K562 (cell line): ENCODE data around the gene FOXL3. TPM values are rescaled to one million over a fixed set of nuclear protein-coding genes. Genes with fewer than 3 reads are reported as not detected.

Source experiments
- BDP1 ChIP-seq: IDR thresholded peaks from 3 replicates; pipeline ENCODE4 v1.6.1; 2011; ENCODE audit not compliant: insufficient read length, insufficient read depth
- BRCA1 ChIP-seq, 2 experiments: fragments of 450-650 bp in 1 of 2; sonication (generic) in 1 of 2; formaldehyde crosslinking in 1 of 2; IDR thresholded peaks; 2 replicates each; pipeline versions ENCODE4 v1.5.0 to v1.6.1; 2017 to 2020; ENCODE audit warnings: mild to moderate bottlenecking in 1 of 2, missing genetic modification reagents in 1 of 2
- CXXC5 ChIP-seq: fragments of 250-450 bp; sonication (Bioruptor Pico); IDR thresholded peaks from 2 replicates; pipeline ENCODE4 v1.8.0; 2022; ENCODE audit warnings: inconsistent platforms, mild to moderate bottlenecking, moderate library complexity
- ESRRA ChIP-seq: fragments of 450-650 bp; IDR thresholded peaks from 2 replicates; pipeline ENCODE4 v1.6.1; 2014; ENCODE audit warnings: low read depth, mild to moderate bottlenecking, moderate library complexity, borderline replicate concordance
- HDGF ChIP-seq: fragments of 450-650 bp; IDR thresholded peaks from 2 replicates; pipeline ENCODE4 v1.6.1; 2016
- HIVEP1 ChIP-seq: fragments of 250-450 bp; sonication (Bioruptor Pico); IDR thresholded peaks from 2 replicates; pipeline ENCODE4 v1.4.0; 2020; ENCODE audit warnings: mild to moderate bottlenecking
- HMG20A ChIP-seq: fragments of 450-650 bp; formaldehyde crosslinking; conservative IDR thresholded peaks from 2 replicates; pipeline ENCODE4 v1.4.0; 2020; ENCODE audit warnings: mild to moderate bottlenecking, mixed read lengths
- NFRKB ChIP-seq: fragments of 450-650 bp; IDR thresholded peaks from 2 replicates; pipeline ENCODE4 v1.6.1; 2016; ENCODE audit warnings: low read depth
- RAD21 ChIP-seq, 2 experiments: fragments of 250-450 bp in 1 of 2; fragments of 450-650 bp in 1 of 2; sonication (Bioruptor Pico) in 1 of 2; formaldehyde crosslinking in 1 of 2; IDR thresholded peaks in 1 of 2; conservative IDR thresholded peaks in 1 of 2; 2 replicates each; pipeline versions ENCODE4 v1.4.0 to v1.8.0; 2020 to 2022; ENCODE audit warnings: mild to moderate bottlenecking in 2 of 2, moderate library complexity in 1 of 2
- RFX5 ChIP-seq: IDR thresholded peaks from 2 replicates; pipeline ENCODE4 v1.6.1; 2011; ENCODE audit warnings: low read depth, mild to moderate bottlenecking, improper control_type of control experiment, low read length
- SMC3 ChIP-seq: conservative IDR thresholded peaks from 2 replicates; pipeline ENCODE4 v1.6.1; 2011; ENCODE audit warnings: low read depth, low read length, improper control_type of control experiment; ENCODE audit not compliant: insufficient read depth
- SP1 ChIP-seq: sonication (generic); formaldehyde crosslinking; IDR thresholded peaks from 2 replicates; pipeline ENCODE4 v1.8.1; 2022; ENCODE audit warnings: mild to moderate bottlenecking, missing genetic modification reagents
- SUPT5H ChIP-seq: fragments of 450-650 bp; IDR thresholded peaks from 2 replicates; pipeline ENCODE4 v1.6.1; 2016
- ZNF12 ChIP-seq: sonication (generic); formaldehyde crosslinking; IDR thresholded peaks from 2 replicates; pipeline ENCODE4 v1.4.0; 2020; ENCODE audit warnings: mild to moderate bottlenecking, missing genetic modification reagents
- ZNF232 ChIP-seq: sonication (generic); formaldehyde crosslinking; IDR thresholded peaks from 2 replicates; pipeline ENCODE4 v1.8.0; 2022; ENCODE audit warnings: mild to moderate bottlenecking, missing genetic modification reagents
- polyA plus RNA-seq, 8 experiments: library from polyadenylated mRNA; depleted of rRNA in 4 of 8; stranded (reverse) in 5 of 8; unstranded in 3 of 8; fragments of >200 nt; fragmentation: Nextera tagmentation in 2 of 8; fragmentation: Illumina TruSeq in 1 of 8; extraction: Ambion mirVana in 2 of 8; extraction: Trizol in 1 of 8; gene quantifications; 2 replicates each; pipeline versions ENCODE4 v1.2.1 to v1.2.3, GENCODE V29; 2011 to 2014; ENCODE audit warnings: inconsistent platforms in 1 of 8, missing spikeins in 1 of 8
- total RNA-seq, 7 experiments: library from RNA; depleted of rRNA in 6 of 7; stranded (reverse); fragments of >200 nt in 6 of 7; fragmentation: Illumina TruSeq in 2 of 7; extraction: Trizol in 2 of 7; gene quantifications; 2 replicates each; pipeline versions ENCODE4 v1.2.1 to v1.2.3, GENCODE V29; 2011 to 2021; ENCODE audit warnings: low replicate concordance in 1 of 7
- TF ChIP-seq, protein P1 (sequence below), 2 experiments: fragments of 450-650 bp in 1 of 2; IDR thresholded peaks; 2 replicates each; pipeline ENCODE4 v1.6.1; 2011 to 2017; ENCODE audit warnings: low read depth in 2 of 2, antibody characterized with exemption in 1 of 2, borderline replicate concordance in 1 of 2, low read length in 1 of 2, mild to moderate bottlenecking in 1 of 2, mixed read lengths in 1 of 2; ENCODE audit not compliant: control insufficient read depth in 1 of 2
- TF ChIP-seq, protein P2 (sequence below): fragments of 250-450 bp; sonication (Bioruptor Pico); IDR thresholded peaks from 2 replicates; pipeline ENCODE4 v1.4.0; 2020

FOXL3 gene
- total and polyA plus RNA-seq, 9 of the 15 experiments (the other 6 are each of a cell fraction or from before 2014, with no cell fraction given), result not detected

DNA sequence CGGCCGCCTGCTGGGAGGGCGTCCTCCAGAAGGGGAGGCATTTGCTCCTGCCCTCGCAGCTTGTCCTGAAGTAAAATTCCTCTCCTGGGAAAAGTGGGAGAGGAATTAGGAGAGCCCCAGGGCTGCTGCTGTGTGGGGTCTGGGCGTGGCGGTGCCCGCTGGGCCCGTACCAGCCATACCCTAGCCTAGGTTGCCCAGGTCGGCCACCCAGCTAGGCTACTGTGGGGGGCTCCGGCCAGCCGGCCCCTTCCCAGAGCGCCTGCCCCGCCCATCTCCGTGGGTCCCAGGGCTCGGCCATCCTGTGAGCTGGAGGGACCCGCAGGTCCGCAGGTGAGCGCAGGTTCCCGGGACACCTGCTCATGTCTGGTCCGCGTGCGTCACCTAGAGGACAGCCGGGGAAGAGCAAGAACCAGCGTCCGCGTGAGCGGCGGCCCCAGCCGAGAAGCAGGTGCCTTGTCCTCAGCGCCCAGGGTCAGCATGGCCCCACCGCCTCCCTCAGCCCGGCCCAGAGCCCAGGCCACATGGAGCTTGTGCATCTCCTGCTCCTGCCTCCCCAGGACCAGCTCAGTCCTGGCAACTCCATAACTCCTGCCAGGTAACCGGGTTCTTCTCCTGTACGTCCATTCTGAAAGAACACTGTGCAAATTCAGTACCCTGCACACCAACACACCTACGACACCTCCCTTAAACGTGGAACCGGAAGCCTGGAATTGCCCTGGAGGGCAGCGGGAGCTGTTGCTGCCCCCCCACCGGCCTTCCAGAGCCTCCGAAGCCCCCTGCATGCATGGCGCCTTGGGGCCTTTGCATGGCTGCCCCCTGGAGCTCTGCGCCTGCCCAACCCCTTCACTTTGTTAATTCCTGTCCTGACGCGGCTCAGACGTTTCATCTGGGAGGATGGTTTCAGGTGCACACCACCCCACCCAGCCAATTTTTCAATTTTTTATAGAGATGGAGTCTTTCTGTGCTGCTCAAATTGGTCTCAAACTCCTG lies 22.8 kb upstream of the FOXL3 start (continued):
- TF ChIP-seq SUPT5H (no peak), SMC3 (peak; percentile 27; the same call in 1 of the 2 replicates), HIVEP1 (no peak), HMG20A (CRISPR knock-in tag) (no peak), NFRKB (no peak), RFX5 (no peak), SP1 (CRISPR knock-in tag) (no peak), ZNF12 (CRISPR knock-in tag) (no peak), ZNF232 (CRISPR knock-in tag) (no peak), ESRRA (no peak), BDP1 (no peak), RAD21 (CRISPR knock-in tag; conservative IDR thresholded peaks at IDR 0.05 in 1 of 2, IDR thresholded peaks at IDR 0.05 in 1 of 2) (peak in 1 of 2 experiments; percentile 64; a peak in 2 of 4 replicates), HDGF (no peak), CXXC5 (CRISPR knock-in tag) (no peak), BRCA1 (IDR thresholded peaks at IDR 0.05) (no peak), BRCA1 (CRISPR knock-in tag; IDR thresholded peaks at IDR 0.05) (no peak)
- TF ChIP-seq, protein P1, sequence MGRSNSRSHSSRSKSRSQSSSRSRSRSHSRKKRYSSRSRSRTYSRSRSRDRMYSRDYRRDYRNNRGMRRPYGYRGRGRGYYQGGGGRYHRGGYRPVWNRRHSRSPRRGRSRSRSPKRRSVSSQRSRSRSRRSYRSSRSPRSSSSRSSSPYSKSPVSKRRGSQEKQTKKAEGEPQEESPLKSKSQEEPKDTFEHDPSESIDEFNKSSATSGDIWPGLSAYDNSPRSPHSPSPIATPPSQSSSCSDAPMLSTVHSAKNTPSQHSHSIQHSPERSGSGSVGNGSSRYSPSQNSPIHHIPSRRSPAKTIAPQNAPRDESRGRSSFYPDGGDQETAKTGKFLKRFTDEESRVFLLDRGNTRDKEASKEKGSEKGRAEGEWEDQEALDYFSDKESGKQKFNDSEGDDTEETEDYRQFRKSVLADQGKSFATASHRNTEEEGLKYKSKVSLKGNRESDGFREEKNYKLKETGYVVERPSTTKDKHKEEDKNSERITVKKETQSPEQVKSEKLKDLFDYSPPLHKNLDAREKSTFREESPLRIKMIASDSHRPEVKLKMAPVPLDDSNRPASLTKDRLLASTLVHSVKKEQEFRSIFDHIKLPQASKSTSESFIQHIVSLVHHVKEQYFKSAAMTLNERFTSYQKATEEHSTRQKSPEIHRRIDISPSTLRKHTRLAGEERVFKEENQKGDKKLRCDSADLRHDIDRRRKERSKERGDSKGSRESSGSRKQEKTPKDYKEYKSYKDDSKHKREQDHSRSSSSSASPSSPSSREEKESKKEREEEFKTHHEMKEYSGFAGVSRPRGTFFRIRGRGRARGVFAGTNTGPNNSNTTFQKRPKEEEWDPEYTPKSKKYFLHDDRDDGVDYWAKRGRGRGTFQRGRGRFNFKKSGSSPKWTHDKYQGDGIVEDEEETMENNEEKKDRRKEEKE (IDR thresholded peaks at IDR 0.05; ENCODE audit: borderline replicate concordance in 1 of 2, control insufficient read depth in 1 of 2, low read depth in 2 of 2, low read length in 1 of 2), result no peak
- TF ChIP-seq, protein P2, sequence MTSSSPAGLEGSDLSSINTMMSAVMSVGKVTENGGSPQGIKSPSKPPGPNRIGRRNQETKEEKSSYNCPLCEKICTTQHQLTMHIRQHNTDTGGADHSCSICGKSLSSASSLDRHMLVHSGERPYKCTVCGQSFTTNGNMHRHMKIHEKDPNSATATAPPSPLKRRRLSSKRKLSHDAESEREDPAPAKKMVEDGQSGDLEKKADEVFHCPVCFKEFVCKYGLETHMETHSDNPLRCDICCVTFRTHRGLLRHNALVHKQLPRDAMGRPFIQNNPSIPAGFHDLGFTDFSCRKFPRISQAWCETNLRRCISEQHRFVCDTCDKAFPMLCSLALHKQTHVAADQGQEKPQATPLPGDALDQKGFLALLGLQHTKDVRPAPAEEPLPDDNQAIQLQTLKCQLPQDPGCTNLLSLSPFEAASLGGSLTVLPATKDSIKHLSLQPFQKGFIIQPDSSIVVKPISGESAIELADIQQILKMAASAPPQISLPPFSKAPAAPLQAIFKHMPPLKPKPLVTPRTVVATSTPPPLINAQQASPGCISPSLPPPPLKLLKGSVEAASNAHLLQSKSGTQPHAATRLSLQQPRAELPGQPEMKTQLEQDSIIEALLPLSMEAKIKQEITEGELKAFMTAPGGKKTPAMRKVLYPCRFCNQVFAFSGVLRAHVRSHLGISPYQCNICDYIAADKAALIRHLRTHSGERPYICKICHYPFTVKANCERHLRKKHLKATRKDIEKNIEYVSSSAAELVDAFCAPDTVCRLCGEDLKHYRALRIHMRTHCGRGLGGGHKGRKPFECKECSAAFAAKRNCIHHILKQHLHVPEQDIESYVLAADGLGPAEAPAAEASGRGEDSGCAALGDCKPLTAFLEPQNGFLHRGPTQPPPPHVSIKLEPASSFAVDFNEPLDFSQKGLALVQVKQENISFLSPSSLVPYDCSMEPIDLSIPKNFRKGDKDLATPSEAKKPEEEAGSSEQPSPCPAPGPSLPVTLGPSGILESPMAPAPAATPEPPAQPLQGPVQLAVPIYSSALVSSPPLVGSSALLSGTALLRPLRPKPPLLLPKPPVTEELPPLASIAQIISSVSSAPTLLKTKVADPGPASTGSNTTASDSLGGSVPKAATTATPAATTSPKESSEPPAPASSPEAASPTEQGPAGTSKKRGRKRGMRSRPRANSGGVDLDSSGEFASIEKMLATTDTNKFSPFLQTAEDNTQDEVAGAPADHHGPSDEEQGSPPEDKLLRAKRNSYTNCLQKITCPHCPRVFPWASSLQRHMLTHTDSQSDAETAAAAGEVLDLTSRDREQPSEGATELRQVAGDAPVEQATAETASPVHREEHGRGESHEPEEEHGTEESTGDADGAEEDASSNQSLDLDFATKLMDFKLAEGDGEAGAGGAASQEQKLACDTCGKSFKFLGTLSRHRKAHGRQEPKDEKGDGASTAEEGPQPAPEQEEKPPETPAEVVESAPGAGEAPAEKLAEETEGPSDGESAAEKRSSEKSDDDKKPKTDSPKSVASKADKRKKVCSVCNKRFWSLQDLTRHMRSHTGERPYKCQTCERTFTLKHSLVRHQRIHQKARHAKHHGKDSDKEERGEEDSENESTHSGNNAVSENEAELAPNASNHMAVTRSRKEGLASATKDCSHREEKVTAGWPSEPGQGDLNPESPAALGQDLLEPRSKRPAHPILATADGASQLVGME (CRISPR knock-in tag), result no peak
